Vagina (tissue), 2 donors: ENCODE results near the gene ADGRD2. TPM values are rescaled to one million over a fixed set of nuclear protein-coding genes. Genes with fewer than 3 reads are reported as not detected.

Source experiments
- DNase-seq, 2 donors: peaks; one replicate each; pipeline ENCODE4 v3.0.0-alpha.2; 2017; ENCODE audit errors: extremely low spot score in 2 of 2
- H3K27ac ChIP-seq: fragments of 200-600 bp; sonication (generic); one replicate; pipeline ENCODE4 v1.5.1; 2019
- H3K27me3 ChIP-seq: fragments of 200-600 bp; sonication (generic); one replicate; pipeline ENCODE4 v1.5.1; 2019
- H3K36me3 ChIP-seq, 2 donors: fragments of 200-600 bp; sonication (generic); one replicate each; pipeline ENCODE4 v1.5.1; 2017 to 2019
- H3K4me1 ChIP-seq: fragments of 200-600 bp; sonication (generic); one replicate; pipeline ENCODE4 v1.5.1; 2019
- H3K4me3 ChIP-seq, 2 donors: fragments of 200-600 bp; sonication (generic); 1 replicate in 1 of 2; 2 replicates in 1 of 2; pipeline ENCODE4 v1.5.1; 2016 to 2019
- H3K9me3 ChIP-seq: fragments of 200-600 bp; sonication (generic); one replicate; pipeline ENCODE4 v1.5.1; 2019
- CTCF ChIP-seq, 3 experiments: fragments of 450-650 bp in 2 of 3; fragments of 200-600 bp in 1 of 3; sonication (generic) in 1 of 3; IDR thresholded peaks; one replicate each; pipeline ENCODE4 v1.5.1; 2017 to 2019; ENCODE audit warnings: antibody characterized with exemption in 3 of 3, mild to moderate bottlenecking in 2 of 3, moderate library complexity in 2 of 3
- POLR2A ChIP-seq, 2 donors: fragments of 450-650 bp; IDR thresholded peaks; one replicate each; pipeline ENCODE4 v1.6.1; 2017; ENCODE audit warnings: antibody characterized with exemption in 2 of 2, mild to moderate bottlenecking in 2 of 2, moderate library complexity in 2 of 2
- POLR2AphosphoS5 ChIP-seq, 2 donors: sonication (generic); formaldehyde crosslinking; IDR thresholded peaks; one replicate each; pipeline ENCODE4 v1.9.0; 2017; ENCODE audit warnings: antibody characterized with exemption in 2 of 2, mild to moderate bottlenecking in 2 of 2, low read depth in 1 of 2; ENCODE audit not compliant: insufficient read depth in 1 of 2
- intact Hi-C: fragments of 100-400 bp; cut with DNase I; formaldehyde crosslinking; loops from one replicate; pipeline ENCODE4 v1.15.1; 2023
- total RNA-seq: library from RNA; depleted of rRNA; stranded (reverse); fragments of >200 nt; gene quantifications from one replicate; pipeline ENCODE4 v1.2.3, GENCODE V29; 2016

Gene ADGRD2
- total RNA-seq, 1 donor from 2014 or later = 4.2 TPM

- TF ChIP-seq POLR2AphosphoS5 (IDR thresholded peaks at IDR 0.05; ENCODE audit: insufficient read depth in 1 of 2, low read depth in 1 of 2) = no peak
- TF ChIP-seq POLR2A (IDR thresholded peaks at IDR 0.05) = no peak
- no peak for TF ChIP-seq CTCF (IDR thresholded peaks at IDR 0.05)
- Histone ChIP-seq H3K4me1 (peaks cover 3% of the 10 kb centered on the region), H3K36me3 (no peaks in the 10 kb centered on the region), H3K4me3 (no peak overlapping the region), H3K9me3 (no peaks in the 10 kb centered on the region), H3K27ac (no peak overlapping the region), H3K27me3 (no peaks in the 10 kb centered on the region)
- DNase-seq = no peak
- intact Hi-C loops = no loop called here
Measured at GRCh38 chr9:124458441-124458840, 8.2 kb downstream of the ADGRD2 start.

- Histone ChIP-seq H3K4me3 (no peak overlapping the region), H3K27me3 (no peaks in the 10 kb centered on the region), H3K27ac (no peak overlapping the region), H3K36me3 (no peaks in the 10 kb centered on the region), H3K4me1 (no peaks in the 10 kb centered on the region), H3K9me3 (no peaks in the 10 kb centered on the region)
- TF ChIP-seq POLR2A (IDR thresholded peaks at IDR 0.05) (no peak), POLR2AphosphoS5 (IDR thresholded peaks at IDR 0.05; ENCODE audit: insufficient read depth in 1 of 2, low read depth in 1 of 2) (no peak), CTCF (IDR thresholded peaks at IDR 0.05) (no peak)
- no peak for DNase-seq
- intact Hi-C loops = no loop called here
Measured at GRCh38 chr9:124462739-124463138, 12.5 kb downstream of the ADGRD2 start.

GRCh38 chr9:124465736-124466135 is 15.5 kb downstream of the ADGRD2 start:
- Histone ChIP-seq H3K27me3 (no peaks in the 10 kb centered on the region), H3K36me3 (no peaks in the 10 kb centered on the region), H3K4me1 (no peaks in the 10 kb centered on the region), H3K27ac (no peak overlapping the region), H3K4me3 (no peak overlapping the region), H3K9me3 (no peaks in the 10 kb centered on the region)
- TF ChIP-seq POLR2A (IDR thresholded peaks at IDR 0.05) (no peak), POLR2AphosphoS5 (IDR thresholded peaks at IDR 0.05; ENCODE audit: insufficient read depth in 1 of 2, low read depth in 1 of 2) (no peak), CTCF (IDR thresholded peaks at IDR 0.05) (no peak)
- intact Hi-C loops = no loop called here
- DNase-seq = no peak

GRCh38 chr9:124467410-124468060 is 17.3 kb downstream of the ADGRD2 start:
- Histone ChIP-seq H3K9me3 (no peaks in the 10 kb centered on the region), H3K27ac (no peak overlapping the region), H3K36me3 (no peaks in the 10 kb centered on the region), H3K4me1 (no peaks in the 10 kb centered on the region), H3K4me3 (no peak overlapping the region), H3K27me3 (no peaks in the 10 kb centered on the region)
- intact Hi-C loops = no loop called here
- TF ChIP-seq POLR2AphosphoS5 (IDR thresholded peaks at IDR 0.05; ENCODE audit: insufficient read depth in 1 of 2, low read depth in 1 of 2) = no peak
- no peak for TF ChIP-seq CTCF (IDR thresholded peaks at IDR 0.05)
- no peak for DNase-seq

GRCh38 chr9:124468061-124468740 is 17.9 kb downstream of the ADGRD2 start:
- DNase-seq = no peak
- no peaks in the 10 kb centered on the region for H3K36me3 ChIP-seq
- no peak overlapping the region for H3K27ac ChIP-seq
- H3K9me3 ChIP-seq = no peaks in the 10 kb centered on the region
- no peaks in the 10 kb centered on the region for H3K27me3 ChIP-seq
- H3K4me3 ChIP-seq = no peak overlapping the region
- H3K4me1 ChIP-seq = no peaks in the 10 kb centered on the region
- intact Hi-C loops = no loop called here
- TF ChIP-seq POLR2A (IDR thresholded peaks at IDR 0.05) (no peak), POLR2AphosphoS5 (IDR thresholded peaks at IDR 0.05; ENCODE audit: insufficient read depth in 1 of 2, low read depth in 1 of 2) (no peak), CTCF (IDR thresholded peaks at IDR 0.05) (no peak)
